NOMO-1 treated with DMSO at 0.1 percent for 48 hours (cell line): ENCODE measurements around the gene SPINK13.
A peak's percentile ranks its signal among the peaks of the same experiment; 100 is the strongest.
"Not testable (repeated sequence)": the region's sequence is repeated elsewhere in the genome, so short reads cannot be mapped to it uniquely, and the experiment has no call there.

Experiments used
- DNase-seq: peaks from one replicate; lab custom pipeline; 2025; ENCODE audit not compliant: unreplicated experiment; lab: John Stamatoyannopoulos, UW

The SPINK13 gene, protein sequence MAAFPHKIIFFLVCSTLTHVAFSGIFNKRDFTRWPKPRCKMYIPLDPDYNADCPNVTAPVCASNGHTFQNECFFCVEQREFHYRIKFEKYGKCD

DNA sequence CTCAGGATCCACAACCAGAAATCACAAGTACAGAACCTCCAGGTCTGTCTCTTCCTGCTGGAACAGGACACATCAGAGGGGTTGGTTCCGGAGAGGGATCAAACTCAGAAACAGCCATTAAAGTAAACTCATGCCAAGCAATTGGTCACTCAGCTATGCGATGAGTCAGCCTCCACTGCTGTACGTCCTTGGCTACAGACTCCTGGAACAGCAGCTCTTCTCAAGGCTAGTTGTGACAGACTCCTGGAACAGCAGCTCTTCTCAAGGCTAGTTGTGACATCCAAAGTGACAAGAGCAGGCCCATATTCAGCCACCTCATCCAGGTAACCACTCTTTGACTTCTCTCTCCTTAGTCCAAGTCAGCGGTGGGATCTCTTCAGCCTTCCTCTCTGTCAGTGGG, at the start of gene SPINK13:
Gene SPINK13, plus strand, starts transcription at position 229 of the 400 bp plus-strand sequence. CDS start 1,279 bp downstream, outside the sequence.
- no peak for DNase-seq

- DNase-seq: no peak
These were observed 47.1 kb upstream of the SPINK13 start for GRCh38 chr5:148221508-148221907.

- DNase-seq: no peak
These were observed 44.4 kb upstream of the SPINK13 start for GRCh38 chr5:148224117-148224742.

DNA sequence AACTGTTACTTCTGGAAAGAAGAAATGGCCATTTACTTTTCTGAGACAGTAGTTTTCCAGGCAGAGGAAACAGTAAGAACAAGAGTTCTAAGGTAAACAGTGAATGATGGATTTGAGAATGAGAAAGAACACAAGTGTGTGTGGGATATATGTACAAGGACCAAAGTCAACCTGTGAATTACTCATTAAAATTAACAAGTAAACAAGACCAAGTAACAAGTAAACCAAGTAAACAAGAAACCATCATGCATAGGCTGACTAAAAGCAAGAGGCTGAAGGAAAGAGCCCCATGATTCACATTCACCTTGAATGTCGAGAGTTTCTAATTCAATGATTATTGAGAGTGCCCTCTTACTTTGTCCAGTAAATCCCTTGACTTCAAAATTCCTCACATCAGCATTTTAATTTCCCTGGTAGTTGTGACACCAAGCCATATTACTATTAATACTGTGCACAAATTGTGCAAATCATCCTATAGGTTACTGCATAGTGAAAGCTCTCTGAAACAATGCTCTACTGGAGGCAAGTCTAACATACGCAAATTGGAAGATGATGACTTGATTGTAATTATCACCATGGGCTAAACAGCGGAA, 40.1 kb upstream of the SPINK13 start:
- no peak for DNase-seq

DNA sequence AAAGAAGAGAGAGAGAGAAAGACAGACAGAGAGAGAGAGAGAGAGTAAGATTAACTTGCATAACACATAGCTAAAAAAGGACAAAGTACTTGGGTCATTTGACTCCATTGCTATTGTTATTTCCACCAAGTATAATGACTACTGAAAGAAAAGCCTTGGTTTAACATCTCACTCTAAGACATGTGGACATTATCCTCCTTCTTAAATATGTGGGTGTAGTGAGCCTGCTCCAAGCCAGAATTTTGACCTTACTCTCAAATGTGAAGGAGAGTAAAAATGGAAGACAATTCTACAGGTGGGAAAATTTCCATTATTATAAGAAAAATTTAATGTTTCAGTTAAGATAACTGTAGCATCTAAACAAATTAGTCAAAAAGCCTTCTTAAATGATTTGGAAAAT, 38.8 kb upstream of the SPINK13 start:
- DNase-seq: no peak

- DNase-seq: no peak
These were observed 38.4 kb upstream of the SPINK13 start for GRCh38 chr5:148230240-148230639.

DNA sequence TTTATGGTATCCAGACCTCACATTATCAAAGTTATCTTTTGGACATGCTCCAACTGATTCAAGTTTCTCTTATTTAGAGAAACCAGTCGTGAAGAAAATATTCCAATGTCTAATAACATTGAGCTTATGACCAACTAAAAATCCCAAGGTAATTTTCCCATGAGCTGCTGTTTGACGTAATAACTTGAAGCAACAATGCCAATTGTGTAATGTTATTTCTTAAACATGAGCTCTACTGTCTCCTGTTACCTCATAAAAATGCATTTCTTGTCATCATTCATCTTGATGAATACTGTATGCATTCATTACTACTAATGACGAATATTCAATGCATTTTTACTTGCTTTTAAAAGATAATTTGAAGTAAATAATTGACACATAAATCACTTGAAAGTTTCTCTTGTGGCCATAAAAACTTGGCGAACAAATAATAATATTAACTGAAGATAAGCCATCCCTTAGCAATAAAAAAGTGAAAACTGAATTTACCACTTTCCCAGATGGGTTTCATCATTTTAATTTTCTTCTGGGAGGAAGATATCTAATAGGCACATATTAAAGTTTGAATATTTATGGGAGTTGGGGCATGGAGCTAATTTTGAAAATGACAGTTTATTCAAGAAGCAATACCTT, 30.7 kb upstream of the SPINK13 start:
- no peak for DNase-seq

DNA sequence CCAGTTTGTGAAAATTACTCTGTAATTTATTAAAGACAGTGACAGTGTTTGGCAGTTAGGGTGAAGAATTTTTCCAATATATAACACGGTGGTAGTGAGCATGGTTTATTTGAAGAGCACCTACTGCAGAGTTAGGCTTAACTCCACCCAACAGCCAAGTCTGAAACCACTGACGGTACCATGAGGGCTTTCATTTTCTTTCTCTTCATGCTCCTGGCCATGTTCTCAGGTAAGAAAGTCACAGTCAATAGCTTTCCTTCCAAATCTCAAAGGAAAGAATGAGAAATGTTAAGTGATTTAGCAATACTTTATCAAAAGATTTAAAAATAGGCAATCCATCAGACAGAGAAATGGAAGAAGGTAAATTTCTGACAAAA, 30.2 kb upstream of the SPINK13 start, which contains the start of gene MARCOL:
Gene MARCOL, plus strand, starts transcription at position 108 of the 377 bp plus-strand sequence. Its CDS starts 73 bp downstream, at position 181.
- no peak for DNase-seq

- no peak for DNase-seq
These were observed 19.7 kb upstream of the SPINK13 start for GRCh38 chr5:148248894-148249293.

- no peak for DNase-seq
These were observed 13.1 kb upstream of the SPINK13 start for GRCh38 chr5:148255456-148255855.

GRCh38 chr5:148259288-148259687, 9.3 kb upstream of the SPINK13 start:
- DNase-seq: no peak

DNA sequence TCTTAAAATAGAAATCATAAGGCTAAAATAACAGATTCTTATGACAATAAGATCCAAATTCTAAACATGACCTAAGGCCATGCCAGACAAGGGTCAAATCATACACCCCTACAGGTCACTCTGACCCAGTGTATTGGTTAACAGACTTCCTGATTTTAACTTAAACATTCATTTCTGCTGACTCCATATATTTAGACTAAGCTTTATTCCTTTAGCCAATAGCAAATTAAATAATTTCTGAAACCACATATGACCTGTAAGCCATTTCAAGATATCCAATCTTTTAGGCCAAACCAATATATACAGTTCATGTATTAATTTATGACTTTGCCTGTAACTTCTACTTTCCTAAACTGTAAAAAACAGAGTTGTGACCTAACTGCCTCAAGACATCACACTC, 7.4 kb upstream of the SPINK13 start:
- no peak for DNase-seq

DNA sequence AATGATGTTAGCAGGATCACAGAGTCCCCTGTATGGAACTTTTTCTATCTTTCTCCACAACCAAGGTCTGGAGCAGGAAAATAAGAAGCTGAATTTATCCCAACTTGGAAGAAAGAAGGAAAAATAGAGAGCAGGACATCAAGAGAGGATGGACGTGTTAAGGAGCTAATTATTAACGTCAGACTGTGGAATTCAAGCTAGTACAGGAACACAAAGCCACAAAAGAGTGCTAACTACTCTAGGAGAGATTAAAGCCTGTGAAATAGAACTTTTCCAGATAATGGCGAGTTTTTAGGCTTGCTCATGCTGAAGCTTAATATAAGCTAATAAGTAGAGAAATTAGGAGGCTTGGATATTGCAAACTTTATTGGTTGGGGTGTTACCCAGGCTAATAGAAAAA, 632 bp upstream of the SPINK13 start:
- no peak for DNase-seq

DNA sequence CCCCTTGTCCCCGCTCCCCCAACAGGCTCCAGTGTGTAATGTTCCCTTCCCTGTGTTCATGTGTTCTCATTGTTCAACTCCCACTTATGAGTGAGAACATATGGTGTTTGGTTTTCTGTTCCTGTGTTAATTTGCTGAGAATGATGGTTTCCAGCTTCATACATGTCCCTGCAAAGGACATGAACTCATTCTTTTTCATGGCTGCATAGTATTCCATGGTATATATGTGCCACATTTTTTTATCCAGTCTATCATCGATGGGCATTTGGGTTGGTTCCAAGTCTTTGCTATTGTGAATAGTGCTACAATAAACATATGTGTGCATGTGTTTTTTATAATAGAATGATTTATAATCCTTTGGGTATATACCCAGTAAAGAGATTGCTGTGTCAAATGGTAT, 6.5 kb downstream of the SPINK13 start:
- not testable (repeated sequence) for DNase-seq

- not testable (repeated sequence) for DNase-seq
These were observed 12.3 kb downstream of the SPINK13 start for GRCh38 chr5:148280893-148281292.

GRCh38 chr5:148281336-148281735, 12.7 kb downstream of the SPINK13 start:
- DNase-seq: not testable (repeated sequence)

GRCh38 chr5:148290271-148291195, 21.9 kb downstream of the SPINK13 start:
- peak; percentile 29 for DNase-seq

DNA sequence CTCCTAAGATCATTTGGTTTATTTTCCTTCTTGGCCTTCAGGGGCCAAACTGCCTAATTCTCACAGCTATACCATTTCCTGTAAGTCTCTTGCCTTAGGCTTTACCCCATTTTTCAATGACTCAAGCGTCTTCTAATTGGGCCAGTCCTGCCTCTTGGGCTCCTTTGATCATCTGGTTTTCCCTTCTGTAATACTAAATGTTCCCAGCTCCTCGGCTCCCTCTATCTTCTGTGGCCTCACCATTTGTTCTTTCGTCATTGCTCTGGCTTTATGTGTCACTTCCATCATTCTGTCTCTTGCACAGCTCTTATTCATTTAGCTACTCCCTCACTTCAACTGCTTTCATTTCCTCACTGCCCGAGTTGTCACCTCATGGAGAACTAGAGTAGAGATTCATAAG, 29.1 kb downstream of the SPINK13 start:
- no peak for DNase-seq

DNA sequence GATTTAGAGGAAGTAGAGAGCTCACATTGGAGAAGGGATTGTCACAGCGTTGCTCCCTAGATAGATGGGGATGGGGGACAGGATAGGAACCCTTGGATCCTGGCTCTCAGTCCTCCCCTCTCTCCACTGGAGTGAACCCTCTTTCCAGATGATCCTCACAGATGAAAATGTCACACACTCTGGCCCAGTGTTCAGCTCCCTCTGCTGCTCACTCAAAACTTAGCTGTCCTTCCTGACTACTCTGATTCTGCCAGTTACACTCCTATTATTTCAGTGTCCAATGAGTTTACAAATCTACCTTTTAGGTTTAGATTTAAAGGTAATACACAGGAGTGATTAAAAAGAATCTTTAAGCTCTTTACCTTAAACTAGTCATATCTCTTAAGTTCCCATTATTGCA, 37.9 kb downstream of the SPINK13 start:
- no peak for DNase-seq

DNA sequence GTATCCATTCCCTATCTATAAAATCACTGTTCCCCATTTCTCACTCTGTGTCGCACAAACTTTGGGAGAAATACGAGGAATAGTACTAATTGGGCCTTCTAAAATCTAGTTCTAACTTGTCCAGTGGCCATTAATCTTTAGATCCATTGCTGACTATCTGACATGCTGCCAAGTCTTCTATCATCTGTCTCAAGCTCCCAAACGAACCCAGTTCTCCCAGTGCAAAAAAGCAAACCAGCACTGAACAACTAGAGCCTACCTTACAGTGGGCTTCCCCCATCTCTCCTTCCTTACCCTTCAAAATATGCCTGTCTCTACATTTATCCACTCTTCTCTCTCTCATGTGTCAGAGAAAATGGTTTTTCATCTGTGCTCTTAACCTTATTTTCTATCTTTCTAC, 40.4 kb downstream of the SPINK13 start:
- no peak for DNase-seq

DNA sequence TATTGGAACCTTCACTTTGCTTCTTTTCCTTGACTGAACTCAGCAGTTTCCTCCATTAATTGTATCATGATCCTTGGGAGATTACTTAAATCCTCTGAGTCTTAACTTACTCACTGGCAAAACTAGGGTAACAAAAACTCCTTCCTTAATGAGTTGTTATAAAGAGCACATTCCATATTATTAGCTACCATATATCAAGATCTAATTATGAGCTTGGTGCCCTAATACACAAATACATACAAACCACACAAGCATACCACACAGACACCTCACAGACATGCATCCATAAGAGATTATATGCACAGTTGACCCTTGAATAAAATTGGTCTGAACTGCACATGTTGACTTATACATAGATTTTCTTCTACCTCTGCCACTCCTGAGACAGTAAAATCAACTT, 41.2 kb downstream of the SPINK13 start:
- DNase-seq: no peak
